IMR-90 (cell line): ENCODE data around the gene TSPY4. TPM values are rescaled to one million over a fixed set of nuclear protein-coding genes. Genes with fewer than 3 reads are reported as not detected.

ENCODE experiments used
- microRNA-seq, 2 experiments: library from miRNA; stranded (forward) in 1 of 2; unstranded in 1 of 2; fragments of 10-50 nt in 1 of 2; fragments of <30 nt in 1 of 2; gene quantifications in 1 of 2; microRNA quantifications in 1 of 2; one replicate each; pipeline versions ENCODE3 to v1.1.0; 2013 to 2020; ENCODE audit not compliant: insufficient read depth in 1 of 2, insufficient read length in 1 of 2, unreplicated experiment in 1 of 2
- polyA plus RNA-seq, 3 experiments: library from polyadenylated mRNA; depleted of rRNA; stranded (reverse); fragments of >200 nt; gene quantifications; 2 replicates each; pipeline ENCODE4 v1.2.3, GENCODE V29; 2012; ENCODE audit warnings: low replicate concordance in 1 of 3
- small RNA-seq, 5 experiments: library from RNA; depleted of rRNA; stranded (forward); fragments of <200 nt; gene quantifications; one replicate each; pipeline ENCODE3, GENCODE V24; 2012
- total RNA-seq: library from RNA; depleted of rRNA; stranded (reverse); fragments of >200 nt; gene quantifications from 2 replicates; pipeline ENCODE4 v1.2.3, GENCODE V29; 2012; rRNA removed

The TSPY4 gene
- total and polyA plus RNA-seq, 2 of the 4 experiments (the other 2 are of a cell fraction) = not detected

Small RNAs within 50 kb of the gene (microRNA-seq; reads per million reads assigned to microRNA genes)
- not detected for gene AC006158.1 (ENCODE audit: insufficient read depth, insufficient read length)

Small RNAs within 50 kb of the gene (small RNA-seq; reads per million reads assigned to genes)
- gene AC006158.1 = 0 reads per million in 5 experiments

Other genes starting within 250 kb of the TSPY4 start
- not detected in 2 replicates for gene TSPY8, start 20.3 kb downstream of the TSPY4 start, total RNA-seq
- not detected in 2 replicates for gene TSPY8, start 20.3 kb downstream of the TSPY4 start, polyA plus RNA-seq (2012; rRNA removed)
- not detected in 2 replicates for gene TSPY3, start 61.0 kb downstream of the TSPY4 start, total RNA-seq
- gene TSPY3, start 61.0 kb downstream of the TSPY4 start, polyA plus RNA-seq (2012; rRNA removed) = not detected in 2 replicates
- gene TSPY1, start 129.5 kb downstream of the TSPY4 start, total RNA-seq = not detected in 2 replicates
- not detected in 2 replicates for gene TSPY1, start 129.5 kb downstream of the TSPY4 start, polyA plus RNA-seq (2012; rRNA removed)
- not detected in 2 replicates for gene TSPY9, start 149.8 kb downstream of the TSPY4 start, total RNA-seq
- gene TSPY9, start 149.8 kb downstream of the TSPY4 start, polyA plus RNA-seq (2012; rRNA removed) = not detected in 2 replicates
- not detected in 2 replicates for gene TSPY10, start 190.4 kb downstream of the TSPY4 start, total RNA-seq
- gene TSPY10, start 190.4 kb downstream of the TSPY4 start, polyA plus RNA-seq (2012; rRNA removed) = not detected in 2 replicates